HepG2 (cell line): Measurements from ENCODE around the gene LHX5. TPM values are rescaled to one million over a fixed set of nuclear protein-coding genes. Genes with fewer than 3 reads are reported as not detected.

Source experiments
- NBN ChIP-seq: fragments of 450-650 bp; conservative IDR thresholded peaks from 2 replicates; pipeline ENCODE4 v1.6.1; 2017
- PCBP2 ChIP-seq: fragments of 200-400 bp; formaldehyde crosslinking; optimal IDR thresholded peaks from 2 replicates; pipeline ENCODE3; 2018; ENCODE audit warnings: low read length, low read depth; ENCODE audit not compliant: poor library complexity, severe bottlenecking
- RFX5 ChIP-seq: IDR thresholded peaks from 2 replicates; pipeline ENCODE4 v1.6.1; 2011; ENCODE audit warnings: low read depth, low read length, improper control_type of control experiment
- RXRB ChIP-seq: IDR thresholded peaks from 2 replicates; pipeline ENCODE4 v1.6.1; 2016; ENCODE audit warnings: borderline replicate concordance, missing genetic modification reagents, missing compliant biosample characterization
- ZBTB7A ChIP-seq: sonication (generic); formaldehyde crosslinking; IDR thresholded peaks from 2 replicates; pipeline ENCODE4 v1.8.0; 2022; ENCODE audit warnings: mild to moderate bottlenecking, missing genetic modification reagents
- ZFP36 ChIP-seq: fragments of 150-350 bp; IDR thresholded peaks from 2 replicates; pipeline ENCODE4 v1.6.1; 2018; ENCODE audit warnings: borderline replicate concordance, low read length, low read depth; ENCODE audit not compliant: partially characterized antibody
- ZNF121 ChIP-seq: sonication (generic); formaldehyde crosslinking; IDR thresholded peaks from 2 replicates; pipeline ENCODE4 v1.5.0; 2020; ENCODE audit warnings: mild to moderate bottlenecking, missing genetic modification reagents
- ZNF563 ChIP-seq: sonication (generic); formaldehyde crosslinking; IDR thresholded peaks from 2 replicates; pipeline ENCODE4 v1.8.0; 2022; ENCODE audit warnings: mild to moderate bottlenecking, moderate library complexity, missing genetic modification reagents
- ZNF713 ChIP-seq: sonication (generic); formaldehyde crosslinking; IDR thresholded peaks from 2 replicates; pipeline ENCODE4 v1.4.0; 2020; ENCODE audit warnings: mild to moderate bottlenecking, missing genetic modification reagents
- polyA plus RNA-seq, 8 experiments: library from polyadenylated mRNA; depleted of rRNA in 3 of 8; stranded (reverse) in 7 of 8; unstranded in 1 of 8; fragments of >200 nt; fragmentation: Illumina TruSeq in 4 of 8; extraction: Trizol in 4 of 8; gene quantifications; 2 replicates each; pipeline versions ENCODE4 v1.2.1 to v1.2.3, GENCODE V29; 2011 to 2016; ENCODE audit warnings: low read depth in 4 of 8, missing spikeins in 1 of 8, mixed read lengths in 1 of 8; ENCODE audit not compliant: insufficient read depth in 1 of 8
- total RNA-seq, 5 experiments: library from RNA; depleted of rRNA; stranded (reverse); fragments of >200 nt; fragmentation: Illumina TruSeq; extraction: Trizol; gene quantifications; 2 replicates each; pipeline ENCODE4 v1.2.3, GENCODE V29; 2016; ENCODE audit warnings: low read depth in 1 of 5
- TF ChIP-seq, protein P1 (sequence below): sonication (generic); formaldehyde crosslinking; IDR thresholded peaks from 2 replicates; pipeline ENCODE4 v1.4.0; 2020; ENCODE audit warnings: missing genetic modification reagents
- TF ChIP-seq, protein P2 (sequence below): sonication (generic); formaldehyde crosslinking; IDR thresholded peaks from 2 replicates; pipeline ENCODE4 v1.4.0; 2020; ENCODE audit warnings: missing genetic modification reagents, borderline replicate concordance
- TF ChIP-seq, protein P3 (sequence below): fragments of 450-650 bp; IDR thresholded peaks from 2 replicates; pipeline ENCODE4 v1.6.1; 2016
- TF ChIP-seq, protein P4 (sequence below): sonication (generic); formaldehyde crosslinking; IDR thresholded peaks from 2 replicates; pipeline ENCODE4 v1.5.0; 2020; ENCODE audit warnings: mild to moderate bottlenecking, missing genetic modification reagents
- TF ChIP-seq, protein P5 (sequence below): sonication (generic); formaldehyde crosslinking; IDR thresholded peaks from 2 replicates; pipeline ENCODE4 v1.4.0; 2020; ENCODE audit warnings: missing genetic modification reagents

Gene LHX5
- total and polyA plus RNA-seq, 2 of the 13 experiments (the other 11 are each of a cell fraction or from before 2014, with no cell fraction given), result not detected

DNA sequence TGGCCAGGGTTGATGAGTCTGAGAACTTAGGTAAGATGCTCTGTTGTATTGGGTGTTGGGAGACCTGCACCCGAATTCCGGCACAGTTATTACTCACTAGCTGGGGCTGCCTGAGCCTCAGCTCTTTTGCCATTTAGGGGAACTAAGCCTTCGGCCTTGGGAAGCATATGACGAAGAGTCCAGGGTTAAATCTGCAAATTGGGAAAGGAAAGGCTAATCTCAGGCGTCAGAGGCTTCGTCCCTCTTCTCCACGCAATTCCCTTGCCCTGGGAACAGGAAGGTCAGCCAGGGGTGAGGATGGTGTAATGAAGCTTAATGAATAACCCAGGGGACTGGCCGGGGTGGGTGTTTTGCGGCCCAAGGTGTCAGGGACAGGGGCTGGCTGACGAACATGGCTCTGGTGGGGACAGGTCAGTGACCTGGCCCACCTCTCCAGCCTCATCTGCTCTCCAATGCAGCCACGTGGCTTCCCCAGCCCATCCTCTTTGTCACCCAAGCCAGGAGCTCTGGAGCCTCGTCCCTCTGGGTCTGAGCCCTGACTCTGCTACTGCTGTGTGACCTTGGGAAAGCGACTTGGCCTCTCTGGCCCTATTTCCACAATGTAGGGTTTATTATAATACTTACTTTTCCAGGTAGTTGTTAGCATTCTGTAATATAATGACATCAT is 53.3 kb downstream of the LHX5 start (continued):
- TF ChIP-seq, protein P1, sequence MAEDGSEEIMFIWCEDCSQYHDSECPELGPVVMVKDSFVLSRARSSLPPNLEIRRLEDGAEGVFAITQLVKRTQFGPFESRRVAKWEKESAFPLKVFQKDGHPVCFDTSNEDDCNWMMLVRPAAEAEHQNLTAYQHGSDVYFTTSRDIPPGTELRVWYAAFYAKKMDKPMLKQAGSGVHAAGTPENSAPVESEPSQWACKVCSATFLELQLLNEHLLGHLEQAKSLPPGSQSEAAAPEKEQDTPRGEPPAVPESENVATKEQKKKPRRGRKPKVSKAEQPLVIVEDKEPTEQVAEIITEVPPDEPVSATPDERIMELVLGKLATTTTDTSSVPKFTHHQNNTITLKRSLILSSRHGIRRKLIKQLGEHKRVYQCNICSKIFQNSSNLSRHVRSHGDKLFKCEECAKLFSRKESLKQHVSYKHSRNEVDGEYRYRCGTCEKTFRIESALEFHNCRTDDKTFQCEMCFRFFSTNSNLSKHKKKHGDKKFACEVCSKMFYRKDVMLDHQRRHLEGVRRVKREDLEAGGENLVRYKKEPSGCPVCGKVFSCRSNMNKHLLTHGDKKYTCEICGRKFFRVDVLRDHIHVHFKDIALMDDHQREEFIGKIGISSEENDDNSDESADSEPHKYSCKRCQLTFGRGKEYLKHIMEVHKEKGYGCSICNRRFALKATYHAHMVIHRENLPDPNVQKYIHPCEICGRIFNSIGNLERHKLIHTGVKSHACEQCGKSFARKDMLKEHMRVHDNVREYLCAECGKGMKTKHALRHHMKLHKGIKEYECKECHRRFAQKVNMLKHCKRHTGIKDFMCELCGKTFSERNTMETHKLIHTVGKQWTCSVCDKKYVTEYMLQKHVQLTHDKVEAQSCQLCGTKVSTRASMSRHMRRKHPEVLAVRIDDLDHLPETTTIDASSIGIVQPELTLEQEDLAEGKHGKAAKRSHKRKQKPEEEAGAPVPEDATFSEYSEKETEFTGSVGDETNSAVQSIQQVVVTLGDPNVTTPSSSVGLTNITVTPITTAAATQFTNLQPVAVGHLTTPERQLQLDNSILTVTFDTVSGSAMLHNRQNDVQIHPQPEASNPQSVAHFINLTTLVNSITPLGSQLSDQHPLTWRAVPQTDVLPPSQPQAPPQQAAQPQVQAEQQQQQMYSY (CRISPR knock-in tag), result no peak
- TF ChIP-seq PCBP2 (no peak), ZFP36 (peak; percentile 67), ZNF713 (CRISPR knock-in tag) (no peak), ZNF121 (CRISPR knock-in tag) (peak; percentile 83), ZNF563 (CRISPR knock-in tag) (no peak), RXRB (CRISPR knock-in tag) (peak; percentile 86), NBN (no peak), ZBTB7A (no peak), RFX5 (0 out of 2 replicates have a peak, but pooled peaks have one; percentile 10)
- TF ChIP-seq, protein P2, sequence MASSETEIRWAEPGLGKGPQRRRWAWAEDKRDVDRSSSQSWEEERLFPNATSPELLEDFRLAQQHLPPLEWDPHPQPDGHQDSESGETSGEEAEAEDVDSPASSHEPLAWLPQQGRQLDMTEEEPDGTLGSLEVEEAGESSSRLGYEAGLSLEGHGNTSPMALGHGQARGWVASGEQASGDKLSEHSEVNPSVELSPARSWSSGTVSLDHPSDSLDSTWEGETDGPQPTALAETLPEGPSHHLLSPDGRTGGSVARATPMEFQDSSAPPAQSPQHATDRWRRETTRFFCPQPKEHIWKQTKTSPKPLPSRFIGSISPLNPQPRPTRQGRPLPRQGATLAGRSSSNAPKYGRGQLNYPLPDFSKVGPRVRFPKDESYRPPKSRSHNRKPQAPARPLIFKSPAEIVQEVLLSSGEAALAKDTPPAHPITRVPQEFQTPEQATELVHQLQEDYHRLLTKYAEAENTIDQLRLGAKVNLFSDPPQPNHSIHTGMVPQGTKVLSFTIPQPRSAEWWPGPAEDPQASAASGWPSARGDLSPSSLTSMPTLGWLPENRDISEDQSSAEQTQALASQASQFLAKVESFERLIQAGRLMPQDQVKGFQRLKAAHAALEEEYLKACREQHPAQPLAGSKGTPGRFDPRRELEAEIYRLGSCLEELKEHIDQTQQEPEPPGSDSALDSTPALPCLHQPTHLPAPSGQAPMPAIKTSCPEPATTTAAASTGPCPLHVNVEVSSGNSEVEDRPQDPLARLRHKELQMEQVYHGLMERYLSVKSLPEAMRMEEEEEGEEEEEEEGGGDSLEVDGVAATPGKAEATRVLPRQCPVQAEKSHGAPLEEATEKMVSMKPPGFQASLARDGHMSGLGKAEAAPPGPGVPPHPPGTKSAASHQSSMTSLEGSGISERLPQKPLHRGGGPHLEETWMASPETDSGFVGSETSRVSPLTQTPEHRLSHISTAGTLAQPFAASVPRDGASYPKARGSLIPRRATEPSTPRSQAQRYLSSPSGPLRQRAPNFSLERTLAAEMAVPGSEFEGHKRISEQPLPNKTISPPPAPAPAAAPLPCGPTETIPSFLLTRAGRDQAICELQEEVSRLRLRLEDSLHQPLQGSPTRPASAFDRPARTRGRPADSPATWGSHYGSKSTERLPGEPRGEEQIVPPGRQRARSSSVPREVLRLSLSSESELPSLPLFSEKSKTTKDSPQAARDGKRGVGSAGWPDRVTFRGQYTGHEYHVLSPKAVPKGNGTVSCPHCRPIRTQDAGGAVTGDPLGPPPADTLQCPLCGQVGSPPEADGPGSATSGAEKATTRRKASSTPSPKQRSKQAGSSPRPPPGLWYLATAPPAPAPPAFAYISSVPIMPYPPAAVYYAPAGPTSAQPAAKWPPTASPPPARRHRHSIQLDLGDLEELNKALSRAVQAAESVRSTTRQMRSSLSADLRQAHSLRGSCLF (CRISPR knock-in tag), result no peak
- TF ChIP-seq, protein P3, sequence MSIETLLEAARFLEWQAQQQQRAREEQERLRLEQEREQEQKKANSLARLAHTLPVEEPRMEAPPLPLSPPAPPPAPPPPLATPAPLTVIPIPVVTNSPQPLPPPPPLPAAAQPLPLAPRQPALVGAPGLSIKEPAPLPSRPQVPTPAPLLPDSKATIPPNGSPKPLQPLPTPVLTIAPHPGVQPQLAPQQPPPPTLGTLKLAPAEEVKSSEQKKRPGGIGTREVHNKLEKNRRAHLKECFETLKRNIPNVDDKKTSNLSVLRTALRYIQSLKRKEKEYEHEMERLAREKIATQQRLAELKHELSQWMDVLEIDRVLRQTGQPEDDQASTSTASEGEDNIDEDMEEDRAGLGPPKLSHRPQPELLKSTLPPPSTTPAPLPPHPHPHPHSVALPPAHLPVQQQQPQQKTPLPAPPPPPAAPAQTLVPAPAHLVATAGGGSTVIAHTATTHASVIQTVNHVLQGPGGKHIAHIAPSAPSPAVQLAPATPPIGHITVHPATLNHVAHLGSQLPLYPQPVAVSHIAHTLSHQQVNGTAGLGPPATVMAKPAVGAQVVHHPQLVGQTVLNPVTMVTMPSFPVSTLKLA, result no peak
- TF ChIP-seq, protein P4, sequence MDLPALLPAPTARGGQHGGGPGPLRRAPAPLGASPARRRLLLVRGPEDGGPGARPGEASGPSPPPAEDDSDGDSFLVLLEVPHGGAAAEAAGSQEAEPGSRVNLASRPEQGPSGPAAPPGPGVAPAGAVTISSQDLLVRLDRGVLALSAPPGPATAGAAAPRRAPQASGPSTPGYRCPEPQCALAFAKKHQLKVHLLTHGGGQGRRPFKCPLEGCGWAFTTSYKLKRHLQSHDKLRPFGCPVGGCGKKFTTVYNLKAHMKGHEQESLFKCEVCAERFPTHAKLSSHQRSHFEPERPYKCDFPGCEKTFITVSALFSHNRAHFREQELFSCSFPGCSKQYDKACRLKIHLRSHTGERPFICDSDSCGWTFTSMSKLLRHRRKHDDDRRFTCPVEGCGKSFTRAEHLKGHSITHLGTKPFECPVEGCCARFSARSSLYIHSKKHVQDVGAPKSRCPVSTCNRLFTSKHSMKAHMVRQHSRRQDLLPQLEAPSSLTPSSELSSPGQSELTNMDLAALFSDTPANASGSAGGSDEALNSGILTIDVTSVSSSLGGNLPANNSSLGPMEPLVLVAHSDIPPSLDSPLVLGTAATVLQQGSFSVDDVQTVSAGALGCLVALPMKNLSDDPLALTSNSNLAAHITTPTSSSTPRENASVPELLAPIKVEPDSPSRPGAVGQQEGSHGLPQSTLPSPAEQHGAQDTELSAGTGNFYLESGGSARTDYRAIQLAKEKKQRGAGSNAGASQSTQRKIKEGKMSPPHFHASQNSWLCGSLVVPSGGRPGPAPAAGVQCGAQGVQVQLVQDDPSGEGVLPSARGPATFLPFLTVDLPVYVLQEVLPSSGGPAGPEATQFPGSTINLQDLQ (CRISPR knock-in tag), result no peak
- TF ChIP-seq, protein P5, sequence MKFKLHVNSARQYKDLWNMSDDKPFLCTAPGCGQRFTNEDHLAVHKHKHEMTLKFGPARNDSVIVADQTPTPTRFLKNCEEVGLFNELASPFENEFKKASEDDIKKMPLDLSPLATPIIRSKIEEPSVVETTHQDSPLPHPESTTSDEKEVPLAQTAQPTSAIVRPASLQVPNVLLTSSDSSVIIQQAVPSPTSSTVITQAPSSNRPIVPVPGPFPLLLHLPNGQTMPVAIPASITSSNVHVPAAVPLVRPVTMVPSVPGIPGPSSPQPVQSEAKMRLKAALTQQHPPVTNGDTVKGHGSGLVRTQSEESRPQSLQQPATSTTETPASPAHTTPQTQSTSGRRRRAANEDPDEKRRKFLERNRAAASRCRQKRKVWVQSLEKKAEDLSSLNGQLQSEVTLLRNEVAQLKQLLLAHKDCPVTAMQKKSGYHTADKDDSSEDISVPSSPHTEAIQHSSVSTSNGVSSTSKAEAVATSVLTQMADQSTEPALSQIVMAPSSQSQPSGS, result 0 out of 2 replicates have a peak, but pooled peaks have one; percentile 20
